GM19328 (cell line): ENCODE measurements around the gene CDH16.
A peak's percentile ranks its signal among the peaks of the same experiment; 100 is the strongest.
"Not testable (repeated sequence)": the region's sequence is repeated elsewhere in the genome, so short reads cannot be mapped to it uniquely, and the experiment has no call there.

Experiments used
- ATAC-seq: cut with Tn5 transposase; IDR thresholded peaks from one replicate; pipeline ENCODE4 v1.9.1; 2021; ENCODE audit warnings: mild to moderate bottlenecking, moderate library complexity; ENCODE audit not compliant: unreplicated experiment

Gene CDH16

DNA sequence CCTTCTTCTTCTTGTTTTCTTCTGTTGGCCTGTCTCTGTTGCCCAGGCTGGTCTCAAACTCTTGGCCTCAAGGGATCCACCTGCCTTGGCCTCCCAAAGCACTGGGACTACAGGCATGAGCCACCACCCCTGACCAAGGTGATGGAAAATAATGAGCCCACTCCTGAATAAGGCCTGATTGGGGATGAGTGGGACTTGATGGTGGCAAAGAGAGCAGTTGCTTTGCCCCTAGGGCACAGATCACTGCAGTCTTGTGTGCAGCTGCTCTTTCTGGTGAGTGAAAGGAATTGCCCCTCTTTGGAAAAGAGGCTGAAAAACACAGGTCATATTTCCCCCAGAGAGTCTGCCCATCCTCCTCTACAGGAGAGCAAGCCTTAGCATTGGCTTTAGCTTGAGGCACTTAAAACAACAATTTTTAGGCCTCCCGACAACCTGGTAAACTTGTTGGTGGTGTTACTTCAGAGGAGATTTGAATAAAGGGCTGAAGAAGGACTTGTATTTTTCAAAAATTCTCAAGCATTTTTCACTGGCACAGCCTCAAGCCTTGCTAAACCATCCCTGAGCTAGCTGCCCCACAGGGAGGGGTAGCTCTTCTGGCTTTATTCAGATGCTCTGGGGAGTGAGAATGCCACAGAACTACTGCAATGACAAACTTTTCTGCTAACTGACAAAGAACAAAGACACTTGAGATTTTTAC is 44.5 kb downstream of the CDH16 start:
- ATAC-seq = no peak

DNA sequence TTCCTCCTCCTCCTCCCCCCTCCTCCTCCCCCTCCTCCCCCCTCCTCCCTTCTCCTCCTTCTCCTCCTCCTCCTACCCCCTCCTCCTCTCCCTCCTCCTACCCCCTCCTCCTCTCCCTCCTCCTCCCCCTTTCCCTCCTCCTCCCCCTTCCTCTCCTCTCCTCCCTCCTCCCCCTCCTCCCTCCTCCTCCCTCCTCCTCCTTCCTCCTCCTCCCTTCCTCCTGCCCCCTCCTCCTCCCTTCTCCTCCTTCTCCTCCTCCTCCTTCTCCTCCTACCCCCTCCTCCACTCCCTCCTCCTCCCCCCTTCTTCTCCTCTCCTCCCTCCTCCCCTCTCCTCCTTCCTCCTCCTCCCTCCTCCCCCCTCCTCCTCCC is 45.0 kb downstream of the CDH16 start:
- ATAC-seq = no peak

DNA sequence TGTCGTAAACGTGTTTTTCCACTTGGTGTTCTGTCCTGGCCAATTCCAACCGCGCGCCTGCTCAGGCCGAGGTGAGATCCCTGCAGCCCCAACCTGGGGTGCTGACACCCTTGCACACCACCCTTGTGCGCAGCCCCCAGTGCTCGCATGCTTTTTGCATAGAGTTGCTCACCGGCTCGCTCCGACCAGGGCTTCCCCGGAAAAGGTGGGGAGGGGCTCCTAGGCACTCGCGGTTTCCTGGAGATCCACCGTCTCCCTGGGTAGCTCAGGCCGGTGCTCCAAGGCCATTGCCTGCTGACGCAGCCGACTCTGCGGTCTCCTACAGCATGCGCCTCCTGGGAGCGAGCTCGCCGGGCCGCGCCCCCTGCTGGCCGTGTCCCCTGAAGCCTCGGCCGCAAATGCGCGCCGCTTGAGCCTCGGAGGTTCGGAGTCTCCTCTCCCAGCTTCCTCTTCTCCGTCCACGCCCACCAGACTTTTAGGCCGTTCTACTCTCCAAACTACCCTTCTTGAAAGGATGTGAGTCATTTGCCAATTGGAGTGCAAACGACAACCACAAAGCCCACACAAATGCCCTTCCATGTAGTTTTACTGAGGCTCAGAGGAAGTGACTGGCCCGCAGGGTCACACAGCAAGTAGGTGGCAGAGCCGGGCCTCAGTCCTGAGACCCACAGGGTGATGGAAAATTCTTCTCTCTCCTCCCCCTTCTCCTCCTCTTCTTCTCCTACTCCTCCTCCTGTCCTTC is 45.6 kb downstream of the CDH16 start:
- peak; percentile 75 for ATAC-seq

GRCh38 chr16:66872559-66872942 is 46.1 kb downstream of the CDH16 start:
- no peak for ATAC-seq

DNA sequence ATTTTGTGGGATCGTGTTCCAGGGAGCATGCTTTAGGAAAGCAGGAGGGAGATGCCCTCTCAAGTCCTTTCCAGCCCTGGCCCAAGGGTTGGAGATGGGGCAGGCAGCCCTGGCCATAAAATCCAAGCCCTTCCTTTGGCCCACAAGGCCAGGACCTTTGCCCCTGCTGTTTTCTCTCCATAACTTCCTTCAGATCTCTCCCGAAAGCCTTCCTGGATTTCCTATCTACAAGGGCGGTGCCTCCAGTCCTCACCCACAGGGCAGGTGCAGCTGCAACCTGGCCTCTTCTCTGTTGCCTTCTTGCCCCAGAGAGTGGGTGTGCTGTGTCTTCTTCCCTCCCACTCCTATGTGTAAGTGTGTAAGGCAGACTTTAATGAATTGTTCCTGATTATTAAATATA is 46.8 kb downstream of the CDH16 start:
- no peak for ATAC-seq

GRCh38 chr16:66871363-66871762 is 47.3 kb downstream of the CDH16 start:
- ATAC-seq = not testable (repeated sequence)

- ATAC-seq = no peak
These were observed 49.3 kb downstream of the CDH16 start for GRCh38 chr16:66869424-66869823.

- no peak for ATAC-seq
These were observed 55.0 kb downstream of the CDH16 start for GRCh38 chr16:66863707-66864106.

DNA sequence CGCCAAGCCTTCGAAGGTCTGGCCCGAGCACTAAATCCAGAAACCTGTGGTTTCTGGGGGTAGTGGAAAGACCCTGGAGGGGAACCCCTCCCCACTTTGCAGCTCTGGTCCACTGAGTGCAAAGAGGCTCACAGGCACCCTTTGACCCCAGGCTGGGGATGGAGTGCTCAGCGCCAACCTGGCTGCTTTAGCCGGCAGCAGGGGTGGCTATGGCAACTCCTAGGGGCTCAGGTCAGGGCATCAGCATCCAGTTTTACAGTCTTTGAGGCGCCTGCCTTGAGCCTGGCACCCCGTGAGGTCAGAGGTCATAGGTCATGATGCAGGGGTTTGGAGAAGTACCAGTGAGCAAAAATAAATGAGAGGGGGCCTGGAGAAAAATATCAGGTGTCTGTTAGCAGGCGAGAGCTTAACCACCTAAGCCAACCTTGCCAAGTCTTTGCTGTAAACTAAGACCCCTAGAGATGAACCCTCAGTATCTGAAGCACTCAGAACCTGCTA is 56.6 kb downstream of the CDH16 start:
- ATAC-seq = no peak

GRCh38 chr16:66859397-66860068 is 59.2 kb downstream of the CDH16 start:
- no peak for ATAC-seq

- ATAC-seq = no peak
These were observed 59.8 kb downstream of the CDH16 start for GRCh38 chr16:66858740-66859396.
